KBM-7 (cell line): ENCODE data around the gene RPS8.
"Not testable (repeated sequence)": the region's sequence is repeated elsewhere in the genome, so short reads cannot be mapped to it uniquely, and the experiment has no call there.

Experiments
- DNase-seq: peaks from one replicate; pipeline ENCODE4 v3.0.0-alpha.2; 2015
- in situ Hi-C: fragments of 300-500 bp; cut with MboI; formaldehyde crosslinking; loops from 2 replicates; pipeline ENCODE4 v1.14.3; 2020; ENCODE audit warnings: low sequenced_read_pairs, low pct_unique_long_range_greater_than_20kb, mixed read lengths

The RPS8 gene

GRCh38 chr1:44777969-44778635 lies 2.8 kb downstream of the RPS8 start:
- no peak for DNase-seq
- in situ Hi-C loops: loop anchor here (25.0 kb wide), 1 partner anchor 534 kb away; no protein-coding TSS in a partner anchor

GRCh38 chr1:44778705-44779576 lies 3.6 kb downstream of the RPS8 start:
- no peak for DNase-seq
- in situ Hi-C loops: loop anchor here (25.0 kb wide), 1 partner anchor 533 kb away; no protein-coding TSS in a partner anchor

DNA sequence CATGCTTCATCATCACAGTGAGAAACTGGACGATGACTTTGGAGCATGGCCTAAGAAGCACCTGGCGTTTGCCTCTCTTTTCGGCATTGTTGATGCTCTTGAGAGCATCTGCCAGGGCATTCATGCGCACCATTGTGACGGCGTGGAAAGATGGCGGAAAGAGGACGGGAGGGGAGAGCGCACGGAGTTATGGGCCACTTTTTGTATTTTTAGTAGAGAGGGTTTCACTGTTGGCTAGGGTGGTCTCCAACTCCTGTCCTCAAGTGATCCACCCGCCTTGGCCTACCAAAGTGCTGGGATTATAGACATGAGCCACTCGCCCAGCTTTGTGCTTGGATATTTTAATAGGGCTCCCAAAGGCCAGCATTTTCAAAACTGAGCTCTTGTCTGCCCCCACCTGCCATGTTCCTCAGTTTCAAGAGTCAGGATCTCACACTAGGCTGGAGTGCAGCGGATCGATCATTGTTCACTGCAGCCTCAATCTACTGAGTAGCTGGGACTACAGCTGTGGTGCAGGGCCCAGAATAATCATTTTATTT lies 5.3 kb downstream of the RPS8 start:
- in situ Hi-C loops: loop anchor here (25.0 kb wide), 1 partner anchor 532 kb away; no protein-coding TSS in a partner anchor
- DNase-seq: no peak

GRCh38 chr1:44783697-44784093 lies 8.4 kb downstream of the RPS8 start:
- no peak for DNase-seq
- in situ Hi-C loops: loop anchor here (25.0 kb wide), 1 partner anchor 529 kb away; no protein-coding TSS in a partner anchor

GRCh38 chr1:44784094-44785028 lies 9.0 kb downstream of the RPS8 start:
- no peak for DNase-seq
- in situ Hi-C loops: loop anchor here (25.0 kb wide), 1 partner anchor 528 kb away; no protein-coding TSS in a partner anchor

DNA sequence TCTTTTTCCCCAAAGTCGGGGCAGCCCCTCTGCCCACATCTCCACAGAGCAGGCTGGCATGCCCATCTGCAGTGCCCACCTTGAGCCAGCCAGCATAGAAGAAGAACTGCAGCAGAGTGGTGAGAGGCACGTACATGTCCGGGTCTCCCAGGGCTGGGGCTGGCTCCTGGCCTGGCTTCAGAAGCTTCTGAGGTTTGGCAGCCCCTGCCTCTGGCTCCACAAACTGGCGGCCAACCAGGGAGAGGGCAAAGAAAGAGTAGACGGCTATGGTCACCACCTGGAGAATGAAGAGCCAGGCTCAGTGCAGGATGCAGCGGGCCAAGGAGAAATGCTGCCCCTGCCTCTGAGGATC lies 9.7 kb downstream of the RPS8 start:
- DNase-seq: no peak
- in situ Hi-C loops: loop anchor here (25.0 kb wide), 1 partner anchor 527 kb away; no protein-coding TSS in a partner anchor

DNA sequence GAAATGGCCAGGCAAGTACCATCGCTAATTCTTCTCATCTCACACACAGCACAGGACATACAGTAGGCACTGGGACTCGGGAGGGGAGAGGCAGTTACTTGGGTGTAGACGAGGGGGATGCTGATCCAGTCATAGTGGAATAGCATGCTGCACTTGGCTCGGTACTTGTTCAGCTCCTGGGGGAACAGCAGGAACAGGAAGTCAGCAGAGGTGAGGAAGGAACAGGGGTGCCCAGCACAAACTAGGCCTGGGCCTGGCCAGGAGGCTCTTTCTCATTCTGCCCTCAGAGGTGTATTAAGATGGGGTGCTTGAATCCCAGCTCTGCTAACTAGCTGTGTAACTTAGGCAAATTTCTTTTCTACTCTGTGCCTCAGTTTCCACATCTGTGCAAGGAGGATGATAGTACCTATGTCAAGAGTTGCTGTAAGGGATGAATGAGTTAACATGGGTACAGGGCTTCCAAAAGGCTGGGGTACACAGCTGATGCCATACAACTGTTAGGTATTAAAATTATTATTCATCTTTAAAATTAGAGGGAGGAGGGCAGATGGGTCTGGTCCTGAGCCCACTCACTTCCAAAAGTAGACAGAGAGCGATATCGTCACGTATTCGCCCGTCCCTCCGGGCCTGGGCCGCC lies 10.3 kb downstream of the RPS8 start:
- in situ Hi-C loops: loop anchor here (25.0 kb wide), 1 partner anchor 527 kb away; no protein-coding TSS in a partner anchor
- no peak for DNase-seq

DNA sequence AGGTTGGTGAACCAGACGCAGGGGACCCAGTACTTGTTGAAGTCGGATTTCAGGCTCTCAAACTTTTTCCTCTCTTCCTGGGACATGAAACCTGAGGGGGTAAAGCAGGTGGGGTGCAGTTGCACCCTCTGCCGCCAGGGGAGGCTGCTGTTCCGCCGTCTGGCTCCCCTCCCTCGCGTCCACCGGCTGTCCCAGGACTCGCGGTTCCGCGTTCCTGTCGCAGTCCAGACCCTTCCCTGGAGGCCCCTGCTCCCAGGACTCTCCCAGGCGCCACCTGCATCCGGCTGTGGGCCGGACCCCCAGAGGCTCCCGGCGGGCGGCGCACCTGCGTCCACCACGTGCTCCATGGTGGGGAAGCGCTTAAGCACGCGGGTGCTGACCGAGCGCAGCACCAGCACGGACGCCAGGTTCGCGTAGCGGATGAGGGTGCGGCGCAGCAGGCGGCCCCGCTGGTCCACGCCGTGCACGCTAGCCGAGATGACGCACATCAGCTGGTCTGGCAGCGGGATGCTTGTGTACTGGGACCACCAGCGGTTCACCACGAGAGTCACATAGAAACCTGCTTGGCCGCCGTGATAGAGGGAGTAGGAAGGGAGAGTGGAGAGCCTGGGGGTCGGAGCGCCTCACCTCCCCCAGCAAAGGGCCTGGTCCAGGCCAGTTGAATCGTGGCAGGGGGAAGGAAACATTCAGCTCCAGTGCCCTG lies 10.9 kb downstream of the RPS8 start:
- in situ Hi-C loops: loop anchor here (25.0 kb wide), 1 partner anchor 526 kb away; no protein-coding TSS in a partner anchor
- DNase-seq: peak; percentile 93

GRCh38 chr1:44786841-44787426 lies 11.6 kb downstream of the RPS8 start:
- in situ Hi-C loops: loop anchor here (25.0 kb wide), 1 partner anchor 525 kb away; no protein-coding TSS in a partner anchor
- no peak for DNase-seq

DNA sequence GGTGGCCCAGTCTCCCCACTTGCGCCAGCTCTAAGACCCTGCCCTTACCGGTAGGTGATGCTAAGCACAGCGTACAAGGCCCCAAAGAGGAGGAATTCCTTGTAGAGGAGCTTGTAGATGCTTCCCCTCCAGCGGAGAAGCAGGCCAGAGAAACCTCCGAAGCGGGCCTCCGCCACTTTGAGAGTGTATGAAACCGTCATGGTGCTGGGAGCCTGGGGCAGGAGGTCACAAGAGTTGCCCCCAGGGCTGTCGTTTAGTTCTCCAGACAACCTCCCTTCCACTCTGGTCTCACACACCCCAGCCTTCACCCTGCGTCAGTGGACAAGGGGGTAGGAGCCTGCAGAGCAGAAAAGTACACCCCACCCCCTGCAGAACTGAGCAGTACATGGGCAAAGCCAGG lies 12.2 kb downstream of the RPS8 start:
- DNase-seq: no peak
- in situ Hi-C loops: loop anchor here (25.0 kb wide), 1 partner anchor 525 kb away; no protein-coding TSS in a partner anchor

- DNase-seq: no peak
- in situ Hi-C loops: loop anchor here (25.0 kb wide), 1 partner anchor 524 kb away; no protein-coding TSS in a partner anchor
These were observed 12.9 kb downstream of the RPS8 start, which contains the start of gene BEST4 for GRCh38 chr1:44788120-44788860. TSS of gene BEST4 (minus strand) at chr1:44788170. CDS start at chr1:44787705, 465 bp downstream.

DNA sequence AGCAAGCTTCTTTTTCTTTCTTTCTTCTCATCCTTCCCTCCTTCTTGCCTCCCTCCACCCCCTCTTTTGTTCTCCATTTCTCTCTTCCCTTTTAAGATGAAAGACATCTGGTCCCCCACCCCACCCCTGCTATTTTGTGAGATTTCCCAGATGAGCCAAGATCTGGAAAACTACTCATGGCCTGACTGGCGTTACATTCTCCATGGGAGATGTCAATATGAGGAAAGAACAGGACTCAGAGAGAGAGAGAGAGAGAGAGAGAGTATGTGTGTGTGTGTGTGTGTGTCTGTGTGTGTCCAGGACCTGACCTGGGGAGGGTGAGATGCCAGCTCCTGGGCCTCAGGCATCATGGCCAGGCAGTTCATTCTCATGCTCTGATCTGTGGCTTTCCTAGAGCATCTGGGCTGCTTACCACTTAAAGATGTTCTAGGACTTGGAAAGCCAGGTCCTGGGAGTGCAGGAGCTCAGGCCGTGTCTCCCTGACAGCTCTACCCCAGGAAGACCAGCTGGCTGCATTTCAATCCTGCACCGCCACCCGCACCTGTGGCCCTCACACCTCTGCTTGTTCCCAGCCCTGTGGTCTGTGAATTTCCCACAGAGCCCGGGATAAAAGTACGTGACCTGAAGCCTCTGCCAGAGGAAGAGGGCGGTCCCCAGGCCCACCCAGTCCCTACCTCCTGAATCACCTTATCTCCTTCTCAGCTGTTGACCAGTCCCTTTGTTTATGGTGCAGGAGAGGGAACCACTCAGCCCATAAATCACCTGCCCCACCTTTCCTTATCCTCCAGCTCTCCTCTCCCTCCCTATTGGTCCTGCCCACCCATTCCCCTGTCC lies 15.8 kb downstream of the RPS8 start:
- no peak for DNase-seq
- in situ Hi-C loops: loop anchor here (25.0 kb wide), 1 partner anchor 521 kb away; no protein-coding TSS in a partner anchor

DNA sequence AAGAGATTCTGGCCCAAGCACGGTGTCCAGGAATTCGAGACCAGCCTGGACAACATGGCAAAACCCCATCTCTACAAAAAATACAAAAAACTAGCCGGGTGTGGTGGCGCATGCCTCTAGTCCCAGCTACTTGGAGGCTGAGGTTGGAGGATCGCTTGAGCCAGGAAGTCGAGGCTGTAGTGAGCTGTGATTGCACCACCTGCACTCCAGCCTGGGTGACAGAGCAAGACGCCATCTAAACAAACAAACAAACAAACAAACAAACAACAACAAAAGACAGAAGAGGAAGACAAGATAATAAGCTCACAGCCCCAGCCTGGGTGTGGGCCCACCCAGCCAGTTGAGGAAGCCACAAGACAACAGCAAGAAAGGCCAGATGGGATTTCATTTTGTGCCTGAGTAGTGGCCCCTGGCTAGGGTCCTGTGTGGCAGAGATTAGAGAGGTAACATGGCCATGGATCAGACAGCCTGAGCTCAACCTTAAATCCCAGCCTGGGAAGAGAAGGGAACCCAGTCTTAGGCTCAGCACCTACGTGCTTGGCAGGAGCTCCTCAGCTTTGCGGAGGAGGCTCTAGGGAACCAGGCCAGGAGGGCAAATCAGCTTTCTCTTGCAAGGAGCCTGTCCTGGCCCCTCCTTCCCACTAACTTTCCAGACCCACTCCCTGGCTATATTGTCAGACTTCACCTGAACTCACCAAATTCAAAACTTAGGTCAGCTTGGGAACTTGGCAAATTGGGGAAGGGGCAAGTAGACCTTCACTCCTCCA lies 17.6 kb downstream of the RPS8 start:
- in situ Hi-C loops: loop anchor here (25.0 kb wide), 1 partner anchor 519 kb away; no protein-coding TSS in a partner anchor
- no peak for DNase-seq

DNA sequence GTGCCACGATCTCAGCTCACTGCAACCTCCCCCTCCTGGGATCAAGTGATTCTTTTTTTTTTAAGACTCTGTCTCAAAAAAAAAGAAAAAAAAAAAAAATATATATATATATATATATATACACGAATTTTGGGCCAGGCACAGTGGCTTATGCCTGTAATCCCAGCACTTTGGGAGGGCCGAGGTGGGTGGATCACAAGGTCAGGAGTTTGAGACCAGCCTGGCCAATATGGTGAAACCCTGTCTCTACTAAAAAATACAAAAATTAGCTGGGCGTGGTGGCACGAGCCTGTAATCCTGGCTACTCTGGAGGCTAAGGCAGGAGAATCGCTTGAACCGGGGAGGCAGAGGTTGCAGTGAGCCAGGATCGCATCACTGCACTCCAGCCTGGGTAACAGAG lies 22.5 kb downstream of the RPS8 start:
- not testable (repeated sequence) for DNase-seq
- in situ Hi-C loops: loop anchor here (25.0 kb wide), 1 partner anchor 514 kb away; no protein-coding TSS in a partner anchor
